Measurements from ENCODE around the gene CLIC5. TPM values are rescaled to one million over a fixed set of nuclear protein-coding genes. Genes with fewer than 3 reads are reported as not detected.

Gene CLIC5
- polyA plus RNA-seq, 1 donor from 2014 or later = 0.22 TPM

- Histone ChIP-seq H3K9me3 (ENCODE audit: low read length) (no peaks in the 10 kb centered on the region), H4K20me1 (ENCODE audit: insufficient read depth) (no peaks in the 10 kb centered on the region), H3K9ac (ENCODE audit: low read length) (no peak overlapping the region), H3F3A (ENCODE audit: insufficient read depth, low read length, poor library complexity, severe bottlenecking) (no peaks in the 10 kb centered on the region), H3K4me3 (ENCODE audit: low read length) (no peak overlapping the region), H2AFZ (ENCODE audit: low read depth, low read length) (no peak overlapping the region), H3K27ac (ENCODE audit: low read length) (no peak overlapping the region), H3K4me2 (ENCODE audit: low read length) (no peak overlapping the region), H3K9me2 (ENCODE audit: insufficient read depth, low read length) (no peaks in the 10 kb centered on the region), H3K27me3 (ENCODE audit: insufficient read depth, low read depth, low read length) (no peaks in the 10 kb centered on the region), H3K36me3 (ENCODE audit: insufficient read depth, low read length) (no peaks in the 10 kb centered on the region), H3K79me2 (replicated peaks; ENCODE audit: insufficient read depth, low read length) (no peaks in the 10 kb centered on the region)
- TF ChIP-seq POLR2AphosphoS5 (IDR thresholded peaks at IDR 0.05) (no peak), REST (IDR thresholded peaks at IDR 0.05; ENCODE audit: borderline replicate concordance) (no peak), TAF1 (IDR thresholded peaks at IDR 0.05; ENCODE audit: low read depth) (no peak), CTCF (IDR thresholded peaks at IDR 0.05; ENCODE audit: poor library complexity, severe bottlenecking) (no peak), RAD21 (conservative IDR thresholded peaks at IDR 0.05) (no peak), MXI1 (conservative IDR thresholded peaks at IDR 0.05; ENCODE audit: poor library complexity, severe bottlenecking) (no peak), SMC3 (conservative IDR thresholded peaks at IDR 0.05; ENCODE audit: poor library complexity) (no peak), EZH2 (IDR thresholded peaks at IDR 0.05; ENCODE audit: borderline replicate concordance, insufficient read depth, low read length, poor library complexity, severe bottlenecking) (no peak), EP300 (conservative IDR thresholded peaks at IDR 0.05; ENCODE audit: poor library complexity, severe bottlenecking) (no peak)
Observed at GRCh38 chr6:45984347-45984746, 31.3 kb downstream of the CLIC5 start.

- no peaks in the 10 kb centered on the region for H3K36me3 ChIP-seq (ENCODE audit: insufficient read depth, low read length)
- no peaks in the 10 kb centered on the region for H3K9me3 ChIP-seq (ENCODE audit: low read length)
- no peak overlapping the region for H3K9ac ChIP-seq (ENCODE audit: low read length)
- H3K9me2 ChIP-seq (ENCODE audit: insufficient read depth, low read length) = no peaks in the 10 kb centered on the region
- H2AFZ ChIP-seq (ENCODE audit: low read depth, low read length) = no peak overlapping the region
- no peak overlapping the region for H3K4me3 ChIP-seq (ENCODE audit: low read length)
- no peaks in the 10 kb centered on the region for H4K20me1 ChIP-seq (ENCODE audit: insufficient read depth)
- no peak overlapping the region for H3K4me2 ChIP-seq (ENCODE audit: low read length)
- H3F3A ChIP-seq (ENCODE audit: insufficient read depth, low read length, poor library complexity, severe bottlenecking) = no peaks in the 10 kb centered on the region
- no peak overlapping the region for H3K27ac ChIP-seq (ENCODE audit: low read length)
- H3K79me2 ChIP-seq (replicated peaks; ENCODE audit: insufficient read depth, low read length) = no peaks in the 10 kb centered on the region
- no peaks in the 10 kb centered on the region for H3K27me3 ChIP-seq (ENCODE audit: insufficient read depth, low read depth, low read length)
- TF ChIP-seq POLR2AphosphoS5 (IDR thresholded peaks at IDR 0.05) (no peak), EZH2 (IDR thresholded peaks at IDR 0.05; ENCODE audit: borderline replicate concordance, insufficient read depth, low read length, poor library complexity, severe bottlenecking) (no peak), REST (IDR thresholded peaks at IDR 0.05; ENCODE audit: borderline replicate concordance) (no peak)
Observed at GRCh38 chr6:45983062-45983461, 32.6 kb downstream of the CLIC5 start.
